Measurements from ENCODE around the gene KASH5.

- TF ChIP-seq CTCF (IDR thresholded peaks at IDR 0.05; ENCODE audit: low read depth, low read length, poor library complexity, severe bottlenecking): no peak
- TF ChIP-seq EZH2phosphoT487 (IDR thresholded peaks at IDR 0.05; ENCODE audit: borderline replicate concordance, low read length): 0 out of 2 replicates have a peak, but pooled peaks have one; percentile 52
Observed at GRCh38 chr19:49363268-49364082, 24.6 kb upstream of the KASH5 start, which contains the start of gene DKKL1.

Data from DOHH2 (cell line).